Measurements from ENCODE around the gene ENTPD2.

ENTPD2 gene

GRCh38 chr9:137046088-137046787, 7.6 kb downstream of the ENTPD2 start, which contains the start of gene NPDC1:
TSS of gene NPDC1 (minus strand) at chr9:137046177. CDS start at chr9:137045989, 188 bp downstream.
- Histone ChIP-seq H3K27ac (peak within 1 kb of the TSS; percentile 71), H3K9ac (peak within 1 kb of the TSS; percentile 80), H3K4me1 (peaks cover 43% of the 10 kb centered on the region), H3K36me3 (no peaks in the 10 kb centered on the region), H3K4me2 (peak within 1 kb of the TSS; percentile 99), H3K4me3 (peak within 1 kb of the TSS; percentile 88), H4K20me1 (peaks cover 81% of the 10 kb centered on the region), H3K27me3 (peaks cover 64% of the 10 kb centered on the region), H3K9me3 (no peaks in the 10 kb centered on the region)
- TF ChIP-seq Cebpa-rat (IDR thresholded peaks at IDR 0.05) = no peak

DNA sequence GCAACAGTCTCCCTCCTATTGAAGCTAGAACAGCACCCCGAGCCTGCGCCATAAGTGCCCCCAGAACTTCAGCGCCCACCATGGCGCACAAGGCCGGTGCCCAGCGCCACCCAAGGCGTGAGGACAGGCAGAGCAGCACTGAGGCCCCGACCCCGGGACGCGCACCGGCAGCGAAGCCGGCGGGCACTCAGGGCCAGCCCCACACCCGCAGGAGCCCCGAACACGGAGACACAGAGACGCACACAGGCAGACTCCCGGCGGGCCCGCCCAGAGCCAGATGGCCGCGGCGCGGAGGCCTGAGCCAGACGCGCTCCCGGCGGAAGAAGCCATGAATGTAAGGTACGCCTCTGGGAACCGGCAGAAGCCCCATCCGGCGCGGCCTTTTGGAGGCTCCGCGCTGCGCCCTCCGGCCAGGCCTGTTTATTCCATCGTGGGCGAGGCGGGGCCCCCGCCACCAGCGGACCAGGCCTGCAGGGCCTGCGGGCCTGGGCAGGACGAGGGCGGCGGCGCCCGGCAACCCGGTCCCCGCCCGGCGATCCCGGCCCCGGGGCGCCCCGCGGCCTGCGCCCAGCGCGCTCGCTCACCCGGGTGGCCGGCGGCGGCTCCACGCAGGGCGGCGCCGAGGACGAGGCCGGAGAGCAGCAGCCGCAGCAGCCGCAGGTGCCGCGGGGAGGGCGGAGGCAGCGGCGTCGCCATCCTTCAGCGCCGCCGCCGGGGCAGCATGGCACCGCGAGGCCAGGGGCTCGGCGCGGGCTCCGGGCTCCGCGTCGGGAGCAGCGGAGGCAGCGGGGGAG, 8.4 kb downstream of the ENTPD2 start:
- Histone ChIP-seq H3K9ac (peak overlapping the region; percentile 80), H4K20me1 (peaks cover 81% of the 10 kb centered on the region), H3K4me1 (peaks cover 50% of the 10 kb centered on the region), H3K4me2 (peak overlapping the region; percentile 99), H3K4me3 (peak overlapping the region; percentile 88), H3K9me3 (no peaks in the 10 kb centered on the region), H3K27me3 (peaks cover 57% of the 10 kb centered on the region), H3K36me3 (peaks cover 5% of the 10 kb centered on the region), H3K27ac (peak overlapping the region; percentile 71)
- TF ChIP-seq Cebpa-rat (IDR thresholded peaks at IDR 0.05) = no peak

DNA sequence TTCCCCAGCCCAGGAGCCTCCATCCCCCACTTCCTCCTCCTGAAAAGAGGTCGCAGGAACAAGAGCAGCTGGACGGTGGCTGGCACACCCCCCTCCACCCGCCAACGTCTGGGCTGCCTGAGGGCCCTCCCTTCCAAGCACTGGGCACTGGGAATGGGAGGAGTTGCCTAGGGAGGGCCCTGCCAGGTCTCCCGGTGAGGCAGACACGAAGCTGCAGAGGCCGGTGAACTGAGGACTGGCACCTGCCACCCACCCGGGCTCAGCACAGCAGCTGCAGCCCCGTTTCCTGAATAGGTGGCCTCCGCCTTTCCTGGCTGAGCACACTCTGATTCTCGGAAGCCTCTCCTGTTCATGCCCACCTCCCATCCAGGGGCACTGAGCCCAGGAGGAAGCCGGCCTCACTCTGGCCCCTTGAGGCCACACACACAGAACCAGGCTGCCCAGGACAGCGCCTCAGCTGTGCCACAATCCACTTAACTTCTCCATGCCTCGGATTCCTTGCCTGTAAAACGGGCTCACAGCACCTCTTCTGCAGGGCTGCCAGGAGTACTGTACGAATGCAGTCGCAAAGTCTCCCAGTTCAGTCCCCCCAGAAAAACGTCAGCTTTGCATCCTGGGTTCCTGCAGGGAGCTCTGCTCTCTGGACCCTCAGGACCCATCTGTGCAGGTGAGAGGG, 9.2 kb downstream of the ENTPD2 start:
- Histone ChIP-seq H4K20me1 (peaks cover 74% of the 10 kb centered on the region), H3K4me2 (peak overlapping the region; percentile 99), H3K4me1 (peaks cover 53% of the 10 kb centered on the region), H3K4me3 (peak overlapping the region; percentile 88), H3K27me3 (peaks cover 48% of the 10 kb centered on the region), H3K27ac (peak overlapping the region; percentile 71), H3K36me3 (peaks cover 12% of the 10 kb centered on the region), H3K9me3 (no peaks in the 10 kb centered on the region), H3K9ac (peak overlapping the region; percentile 80)
- TF ChIP-seq Cebpa-rat (IDR thresholded peaks at IDR 0.05) = no peak

GRCh38 chr9:137044037-137044436, 9.8 kb downstream of the ENTPD2 start:
- Histone ChIP-seq H3K9me3 (no peaks in the 10 kb centered on the region), H3K4me2 (peak overlapping the region; percentile 99), H3K4me1 (peaks cover 59% of the 10 kb centered on the region), H3K36me3 (peaks cover 18% of the 10 kb centered on the region), H3K27ac (peak overlapping the region; percentile 71), H3K4me3 (peak overlapping the region; percentile 88), H4K20me1 (peaks cover 68% of the 10 kb centered on the region), H3K27me3 (peaks cover 42% of the 10 kb centered on the region), H3K9ac (peak overlapping the region; percentile 80)
- TF ChIP-seq Cebpa-rat (IDR thresholded peaks at IDR 0.05) = no peak

- Histone ChIP-seq H3K4me1 (peaks cover 64% of the 10 kb centered on the region), H3K36me3 (peaks cover 28% of the 10 kb centered on the region), H3K4me2 (peak overlapping the region; percentile 99), H3K27ac (no peak overlapping the region; the same call in 1 of the 2 replicates), H3K4me3 (peak overlapping the region; percentile 88; the same call in 1 of the 2 replicates), H3K27me3 (peaks cover 34% of the 10 kb centered on the region), H4K20me1 (peaks cover 67% of the 10 kb centered on the region), H3K9ac (peak overlapping the region; percentile 80; the same call in 1 of the 2 replicates), H3K9me3 (no peaks in the 10 kb centered on the region)
- TF ChIP-seq Cebpa-rat (IDR thresholded peaks at IDR 0.05) = no peak
Observed at GRCh38 chr9:137042751-137043727, 10.8 kb downstream of the ENTPD2 start.

DNA sequence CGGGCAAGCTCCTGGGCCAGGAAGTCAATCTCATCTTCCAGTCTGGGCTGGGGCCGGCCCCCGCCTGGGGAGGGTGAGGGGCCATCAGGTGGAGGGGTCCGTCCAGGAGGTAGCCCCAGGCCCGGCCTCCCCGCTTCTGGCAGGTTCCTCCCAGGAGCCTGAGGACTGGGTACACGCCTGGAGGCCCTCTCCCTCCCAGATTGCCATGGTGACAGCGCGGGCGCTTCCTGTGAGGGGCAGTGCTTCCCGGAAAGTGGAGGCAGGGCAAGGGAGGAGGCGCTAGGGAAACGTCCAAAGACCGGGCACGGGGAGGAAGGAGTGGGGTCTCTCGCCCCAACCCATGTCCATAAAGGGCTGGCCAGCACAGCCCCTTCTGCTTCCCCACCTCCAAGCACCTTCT, 12.7 kb downstream of the ENTPD2 start:
- no peaks in the 10 kb centered on the region for H3K9me3 ChIP-seq
- peak overlapping the region; percentile 71 for H3K27ac ChIP-seq

GRCh38 chr9:137040568-137040967, 13.3 kb downstream of the ENTPD2 start:
- H3K9me3 ChIP-seq = no peaks in the 10 kb centered on the region
- peak overlapping the region; percentile 64; the same call in 1 of the 2 replicates for H3K9ac ChIP-seq
- TF ChIP-seq Cebpa-rat (IDR thresholded peaks at IDR 0.05) = no peak
- peak overlapping the region; percentile 99 for H3K4me2 ChIP-seq
- peaks cover 72% of the 10 kb centered on the region for H3K4me1 ChIP-seq
- no peak overlapping the region for H3K4me3 ChIP-seq
- H4K20me1 ChIP-seq = peaks cover 53% of the 10 kb centered on the region
- H3K27me3 ChIP-seq = peaks cover 12% of the 10 kb centered on the region; the same call in 1 of the 2 replicates
- peak overlapping the region; percentile 71 for H3K27ac ChIP-seq
- H3K36me3 ChIP-seq = peaks cover 43% of the 10 kb centered on the region

More for the DNA sequence above, 12.7 kb downstream of the ENTPD2 start:
- Histone ChIP-seq H3K36me3 (peaks cover 43% of the 10 kb centered on the region), H4K20me1 (peaks cover 54% of the 10 kb centered on the region), H3K9ac (peak overlapping the region; percentile 64), H3K4me2 (peak overlapping the region; percentile 99), H3K27me3 (peaks cover 16% of the 10 kb centered on the region; the same call in 1 of the 2 replicates), H3K4me1 (peaks cover 66% of the 10 kb centered on the region), H3K4me3 (peak overlapping the region; percentile 31; the same call in 1 of the 2 replicates)
- TF ChIP-seq Cebpa-rat (IDR thresholded peaks at IDR 0.05) = no peak

- no peak for TF ChIP-seq Cebpa-rat (IDR thresholded peaks at IDR 0.05)
- Histone ChIP-seq H3K27ac (no peak overlapping the region), H3K27me3 (peaks cover 4% of the 10 kb centered on the region; the same call in 1 of the 2 replicates), H3K9me3 (no peaks in the 10 kb centered on the region), H3K4me2 (no peak overlapping the region), H3K9ac (no peak overlapping the region), H3K36me3 (peaks cover 43% of the 10 kb centered on the region), H4K20me1 (peaks cover 45% of the 10 kb centered on the region), H3K4me1 (peaks cover 72% of the 10 kb centered on the region), H3K4me3 (no peak overlapping the region)
Observed at GRCh38 chr9:137039611-137040366, 14.1 kb downstream of the ENTPD2 start.
